ENCODE measurements around the gene FBXL15.

FBXL15 gene

DNA sequence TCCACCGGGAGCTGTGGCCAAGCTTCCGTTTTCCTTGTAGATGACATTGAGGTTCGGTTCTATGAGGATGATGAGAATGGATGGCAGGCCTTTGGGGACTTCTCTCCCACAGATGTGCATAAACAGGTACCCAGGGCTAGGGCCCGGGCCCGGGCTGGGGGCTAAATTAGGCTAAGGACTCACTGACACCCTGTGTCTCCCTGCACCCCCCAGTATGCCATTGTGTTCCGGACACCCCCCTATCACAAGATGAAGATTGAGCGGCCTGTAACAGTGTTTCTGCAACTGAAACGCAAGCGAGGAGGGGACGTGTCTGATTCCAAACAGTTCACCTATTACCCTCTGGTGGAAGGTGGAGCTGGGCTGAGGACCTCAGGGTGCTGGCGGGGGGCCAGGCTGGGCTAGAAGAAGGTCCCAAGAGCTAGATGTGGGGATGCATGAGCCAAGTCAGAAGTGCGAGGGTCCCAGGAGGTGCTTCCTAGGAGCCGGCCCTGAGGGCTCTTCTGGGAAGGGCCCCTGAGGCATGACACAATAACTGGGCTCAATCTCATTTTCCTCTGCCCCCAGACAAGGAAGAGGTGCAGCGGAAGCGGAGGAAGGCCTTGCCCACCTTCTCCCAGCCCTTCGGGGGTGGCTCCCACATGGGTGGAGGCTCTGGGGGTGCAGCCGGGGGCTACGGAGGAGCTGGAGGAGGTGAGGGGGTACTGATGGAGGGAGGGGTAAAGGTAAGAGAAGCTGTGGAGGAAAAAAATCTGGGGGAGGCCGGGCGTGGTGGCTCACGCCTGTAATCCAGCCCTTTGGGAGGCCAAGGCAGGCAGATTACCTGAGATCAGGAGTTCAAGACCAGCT, 22.2 kb upstream of the FBXL15 start:
- DNase-seq = no peak

DNA sequence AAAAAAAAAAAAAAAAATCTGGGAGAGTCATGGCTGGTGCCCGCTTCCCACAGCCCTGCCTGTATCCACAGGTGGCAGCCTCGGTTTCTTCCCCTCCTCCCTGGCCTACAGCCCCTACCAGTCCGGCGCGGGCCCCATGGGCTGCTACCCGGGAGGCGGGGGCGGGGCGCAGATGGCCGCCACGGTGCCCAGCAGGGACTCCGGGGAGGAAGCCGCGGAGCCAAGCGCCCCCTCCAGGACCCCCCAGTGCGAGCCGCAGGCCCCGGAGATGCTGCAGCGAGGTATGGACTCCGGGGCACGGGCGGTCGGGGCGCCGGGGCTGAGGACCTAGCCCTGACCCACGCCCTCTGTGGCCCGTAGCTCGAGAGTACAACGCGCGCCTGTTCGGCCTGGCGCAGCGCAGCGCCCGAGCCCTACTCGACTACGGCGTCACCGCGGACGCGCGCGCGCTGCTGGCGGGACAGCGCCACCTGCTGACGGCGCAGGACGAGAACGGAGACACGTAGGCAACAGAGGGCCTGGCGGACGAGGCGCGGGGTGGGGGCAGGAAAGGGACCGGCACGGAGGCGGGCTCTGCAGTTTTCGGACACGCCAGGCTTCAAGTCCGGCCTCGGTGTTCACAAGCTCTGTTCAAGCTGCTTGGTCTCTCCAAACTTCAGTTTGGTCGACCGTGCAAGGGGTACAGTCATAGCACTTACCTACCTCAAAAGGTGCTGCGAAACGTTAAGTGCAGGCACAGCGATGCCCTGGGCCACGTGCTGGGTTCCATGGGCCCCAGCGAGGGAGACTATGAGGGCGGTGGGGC, 21.2 kb upstream of the FBXL15 start:
- no peak for DNase-seq

DNA sequence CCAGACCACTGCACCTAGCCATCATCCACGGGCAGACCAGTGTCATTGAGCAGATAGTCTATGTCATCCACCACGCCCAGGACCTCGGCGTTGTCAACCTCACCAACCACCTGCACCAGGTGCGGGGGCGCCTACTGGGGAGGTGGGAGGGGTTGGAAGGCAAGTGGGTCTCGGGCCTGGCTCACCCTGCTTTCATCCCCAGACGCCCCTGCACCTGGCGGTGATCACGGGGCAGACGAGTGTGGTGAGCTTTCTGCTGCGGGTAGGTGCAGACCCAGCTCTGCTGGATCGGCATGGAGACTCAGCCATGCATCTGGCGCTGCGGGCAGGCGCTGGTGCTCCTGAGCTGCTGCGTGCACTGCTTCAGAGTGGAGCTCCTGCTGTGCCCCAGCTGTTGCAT, 20.6 kb upstream of the FBXL15 start:
- no peak for DNase-seq

DNA sequence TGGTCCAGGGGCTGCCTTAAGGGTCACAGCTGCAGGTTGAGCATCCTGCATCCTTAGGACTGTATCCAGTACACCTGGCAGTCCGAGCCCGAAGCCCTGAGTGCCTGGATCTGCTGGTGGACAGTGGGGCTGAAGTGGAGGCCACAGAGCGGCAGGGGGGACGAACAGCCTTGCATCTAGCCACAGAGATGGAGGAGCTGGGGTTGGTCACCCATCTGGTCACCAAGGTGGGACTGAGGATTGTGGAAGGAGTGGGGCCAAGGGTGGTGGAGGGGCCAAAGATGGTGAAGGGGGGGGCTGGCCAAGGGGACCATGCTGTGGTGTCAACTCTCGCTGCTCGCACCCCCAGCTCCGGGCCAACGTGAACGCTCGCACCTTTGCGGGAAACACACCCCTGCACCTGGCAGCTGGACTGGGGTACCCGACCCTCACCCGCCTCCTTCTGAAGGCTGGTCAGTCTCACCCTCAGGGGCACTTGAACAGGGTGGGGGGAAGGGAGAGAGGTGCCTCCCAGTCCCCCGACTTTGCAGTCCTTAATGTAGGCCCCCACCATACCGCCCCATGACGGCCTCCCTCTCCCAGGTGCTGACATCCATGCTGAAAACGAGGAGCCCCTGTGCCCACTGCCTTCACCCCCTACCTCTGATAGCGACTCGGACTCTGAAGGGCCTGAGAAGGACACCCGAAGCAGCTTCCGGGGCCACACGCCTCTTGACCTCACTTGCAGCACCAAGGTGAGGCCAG, 19.9 kb upstream of the FBXL15 start:
- DNase-seq = no peak

DNA sequence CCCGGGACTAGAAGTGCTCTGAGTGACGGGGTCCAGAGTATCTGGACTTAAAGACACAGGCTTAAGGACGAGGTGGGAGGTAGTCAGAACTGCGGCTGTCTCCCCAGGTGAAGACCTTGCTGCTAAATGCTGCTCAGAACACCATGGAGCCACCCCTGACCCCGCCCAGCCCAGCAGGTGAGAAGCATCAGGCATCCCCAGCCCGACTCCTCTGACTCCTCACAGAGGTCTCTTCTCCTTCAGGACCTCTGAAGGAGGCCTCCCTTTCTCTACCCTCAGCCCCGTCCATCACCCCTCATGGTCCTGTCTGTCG, 19.3 kb upstream of the FBXL15 start:
- no peak for DNase-seq

DNA sequence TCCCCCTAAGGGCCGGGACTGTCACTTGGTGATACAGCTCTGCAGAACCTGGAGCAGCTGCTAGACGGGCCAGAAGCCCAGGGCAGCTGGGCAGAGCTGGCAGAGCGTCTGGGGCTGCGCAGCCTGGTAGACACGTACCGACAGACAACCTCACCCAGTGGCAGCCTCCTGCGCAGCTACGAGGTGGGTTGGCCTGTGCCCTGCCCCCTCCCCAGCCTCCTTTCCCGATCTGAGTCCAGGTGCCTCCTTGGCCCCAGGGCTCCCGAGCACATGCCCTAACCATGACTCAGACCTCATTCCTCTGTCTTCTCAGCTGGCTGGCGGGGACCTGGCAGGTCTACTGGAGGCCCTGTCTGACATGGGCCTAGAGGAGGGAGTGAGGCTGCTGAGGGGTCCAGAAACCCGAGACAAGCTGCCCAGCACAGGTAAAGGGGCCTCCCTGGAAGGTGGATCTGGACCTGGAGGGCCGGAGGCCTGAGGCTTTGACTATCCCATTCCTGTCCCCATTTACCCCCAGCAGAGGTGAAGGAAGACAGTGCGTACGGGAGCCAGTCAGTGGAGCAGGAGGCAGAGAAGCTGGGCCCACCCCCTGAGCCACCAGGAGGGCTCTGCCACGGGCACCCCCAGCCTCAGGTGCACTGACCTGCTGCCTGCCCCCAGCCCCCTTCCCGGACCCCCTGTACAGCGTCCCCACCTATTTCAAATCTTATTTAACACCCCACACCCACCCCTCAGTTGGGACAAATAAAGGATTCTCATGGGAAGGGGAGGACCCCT, 18.7 kb upstream of the FBXL15 start:
- no peak for DNase-seq

DNA sequence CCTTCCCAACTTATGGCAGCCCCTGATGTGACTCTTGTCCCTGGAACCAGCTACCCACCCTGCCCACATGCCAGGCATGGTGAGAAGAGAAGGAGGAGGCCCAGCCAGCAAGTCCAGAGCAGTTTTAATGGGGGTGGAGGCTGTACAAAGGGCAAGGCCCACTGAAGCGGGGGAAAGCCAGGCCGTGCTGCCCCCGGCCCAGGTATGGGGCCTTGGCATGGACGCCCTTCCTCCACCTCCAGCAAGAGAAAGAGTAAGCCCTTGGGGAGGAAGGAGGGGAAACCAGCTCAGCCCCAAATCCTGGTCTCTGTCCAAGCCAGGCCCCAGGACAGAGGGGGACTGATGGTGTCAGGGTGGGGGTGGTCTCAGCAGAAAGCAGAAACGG, 18.1 kb upstream of the FBXL15 start:
- DNase-seq = no peak

DNA sequence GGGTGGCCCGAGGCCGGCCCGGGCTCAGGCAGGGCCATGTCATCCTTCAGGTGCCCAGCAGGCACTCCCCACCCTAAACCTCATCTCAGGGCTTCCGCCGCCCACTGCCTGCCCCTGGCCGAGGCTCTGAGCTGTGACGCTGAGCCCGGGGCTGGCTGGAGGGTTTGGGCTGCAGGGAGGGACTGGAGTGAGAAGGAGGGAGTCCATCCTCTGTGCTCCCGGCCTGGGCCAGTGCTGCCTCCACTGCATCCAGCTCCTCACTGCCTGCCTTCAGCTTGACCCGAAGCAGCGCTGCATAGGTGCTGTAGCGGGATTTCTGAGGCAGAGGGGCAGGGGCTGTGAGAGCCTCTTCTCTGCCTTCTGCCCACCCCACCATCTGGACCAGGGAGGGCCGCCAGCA, 17.5 kb upstream of the FBXL15 start:
- no peak for DNase-seq

DNA sequence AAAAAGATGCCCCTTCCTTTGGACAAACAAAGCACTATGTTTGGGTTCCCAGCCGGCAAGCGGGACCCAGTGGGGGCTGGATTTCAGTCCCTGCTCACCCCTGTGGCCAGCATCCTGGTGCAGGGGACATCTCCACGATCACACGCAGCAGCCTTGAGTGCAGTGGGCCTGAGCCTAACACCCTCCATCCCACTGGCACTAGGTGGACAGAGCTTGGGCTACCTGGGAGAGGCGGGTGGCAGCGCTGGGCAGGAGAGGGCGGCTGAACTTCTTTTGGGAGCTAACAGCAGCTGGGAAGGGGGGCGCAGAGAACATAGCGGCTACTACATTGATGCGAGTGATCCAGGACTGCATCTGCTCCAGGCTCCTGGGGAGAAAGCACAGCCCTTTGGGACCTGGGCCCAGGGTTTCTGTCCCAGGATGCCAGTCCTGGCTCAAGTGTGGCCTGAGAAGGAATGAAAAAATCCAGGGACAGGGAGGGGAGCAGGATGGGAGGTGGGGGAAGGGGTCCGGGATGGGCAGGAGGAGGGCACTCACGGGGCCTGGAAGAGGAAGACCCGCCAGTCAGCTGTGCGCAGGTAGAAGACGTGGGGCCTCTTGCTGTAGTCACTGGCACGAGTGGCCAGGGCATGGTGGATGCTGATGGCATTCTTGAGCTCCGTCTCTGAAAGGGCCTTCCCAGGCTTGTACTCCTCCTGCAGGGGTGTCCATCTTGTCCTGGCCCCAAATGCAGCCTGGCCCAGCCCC, 16.1 kb upstream of the FBXL15 start:
- DNase-seq = no peak

DNA sequence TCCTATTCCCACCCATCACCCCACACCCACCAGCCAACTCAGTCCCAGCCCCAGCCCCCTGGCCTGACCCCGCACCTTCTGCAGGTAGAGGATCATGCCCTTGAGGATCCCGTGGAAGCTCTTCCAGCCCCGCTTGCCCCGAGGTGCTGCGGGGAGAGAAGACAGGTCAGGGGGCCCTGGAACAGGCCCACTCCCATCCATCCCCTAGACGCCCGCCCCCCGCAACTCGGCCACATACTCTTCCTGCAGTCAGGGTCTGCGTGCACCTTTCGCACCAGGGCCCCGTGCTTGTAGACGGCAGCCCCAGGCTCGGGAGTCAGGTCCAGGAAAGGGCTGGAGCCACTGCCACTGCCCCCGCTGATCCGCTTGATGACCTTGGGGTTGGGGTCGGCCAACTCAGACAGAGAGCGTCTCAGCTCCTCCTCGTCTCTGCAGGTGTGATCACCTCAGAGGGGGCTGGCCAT, 15.5 kb upstream of the FBXL15 start:
- DNase-seq = no peak

DNA sequence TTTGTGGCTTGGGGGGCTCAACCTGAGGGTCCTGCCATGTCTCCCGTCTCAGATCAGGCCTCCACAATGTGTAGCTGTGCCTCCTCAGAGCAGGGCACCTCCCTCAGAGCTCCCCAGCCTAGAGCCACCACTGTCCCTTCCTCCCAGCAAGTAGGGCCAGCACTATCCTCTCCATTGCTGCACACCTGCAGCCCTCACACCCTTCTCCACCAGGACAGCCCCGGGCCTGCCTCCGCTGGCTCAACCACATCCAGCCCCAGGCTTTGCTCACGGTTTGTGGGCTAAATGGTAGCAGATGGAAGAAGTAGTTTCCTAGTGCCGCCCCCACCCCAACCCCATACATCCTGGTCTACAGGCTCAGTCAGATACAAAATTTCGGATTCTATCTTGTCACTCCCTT, 15.0 kb upstream of the FBXL15 start:
- DNase-seq = no peak

DNA sequence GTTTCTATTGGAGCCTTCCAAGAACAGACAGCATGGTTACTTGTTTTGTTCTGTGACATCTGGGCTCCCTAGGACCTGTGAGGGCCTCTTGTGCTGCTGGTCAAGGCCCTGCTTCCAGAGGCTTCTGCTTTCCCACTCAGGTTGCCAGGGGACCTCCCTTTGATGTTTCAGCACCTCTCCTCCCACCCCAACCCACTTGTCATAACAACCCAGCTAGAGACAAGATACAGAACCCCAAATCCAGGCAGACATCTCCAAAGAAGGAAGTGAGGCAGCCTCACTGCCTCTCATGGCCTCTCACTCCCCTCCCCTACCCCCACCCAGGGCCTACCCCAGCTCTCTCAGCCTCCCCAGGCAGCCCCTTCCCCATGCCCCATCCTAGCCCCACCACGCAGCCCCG, 13.8 kb upstream of the FBXL15 start:
- no peak for DNase-seq

DNA sequence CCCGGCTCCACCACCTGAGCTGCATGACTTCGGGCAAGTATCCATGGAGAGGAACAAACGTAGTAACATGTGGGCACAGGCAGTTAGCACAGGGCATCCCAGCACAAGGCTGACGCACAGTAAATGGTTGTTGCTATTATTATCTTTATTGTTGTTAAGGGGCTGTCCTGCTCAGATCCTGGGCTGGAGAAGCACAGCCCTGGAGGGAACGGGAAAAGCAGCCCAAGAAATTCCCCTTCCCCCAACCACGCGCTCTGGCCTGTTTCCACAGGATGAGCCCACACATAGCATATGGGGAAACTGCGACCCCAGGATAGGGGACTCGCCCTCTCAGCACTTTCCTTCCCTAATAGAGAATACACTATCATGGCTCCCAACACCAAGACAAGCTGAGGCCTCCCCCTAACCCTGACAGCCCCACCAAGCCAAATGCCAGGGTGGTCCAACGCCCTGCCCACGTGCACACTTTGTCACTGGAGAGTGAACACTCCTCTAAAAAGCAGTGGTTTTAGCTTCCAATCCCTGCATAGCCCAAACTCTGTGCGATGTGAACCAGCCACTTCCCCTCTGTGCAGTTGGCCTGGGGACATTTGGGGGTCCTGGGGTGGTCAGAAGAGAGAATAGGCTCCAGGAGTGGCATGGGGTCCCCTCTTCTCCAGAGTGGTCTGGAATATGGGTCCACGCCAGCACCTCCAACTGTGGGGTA, 13.1 kb upstream of the FBXL15 start:
- no peak for DNase-seq

DNA sequence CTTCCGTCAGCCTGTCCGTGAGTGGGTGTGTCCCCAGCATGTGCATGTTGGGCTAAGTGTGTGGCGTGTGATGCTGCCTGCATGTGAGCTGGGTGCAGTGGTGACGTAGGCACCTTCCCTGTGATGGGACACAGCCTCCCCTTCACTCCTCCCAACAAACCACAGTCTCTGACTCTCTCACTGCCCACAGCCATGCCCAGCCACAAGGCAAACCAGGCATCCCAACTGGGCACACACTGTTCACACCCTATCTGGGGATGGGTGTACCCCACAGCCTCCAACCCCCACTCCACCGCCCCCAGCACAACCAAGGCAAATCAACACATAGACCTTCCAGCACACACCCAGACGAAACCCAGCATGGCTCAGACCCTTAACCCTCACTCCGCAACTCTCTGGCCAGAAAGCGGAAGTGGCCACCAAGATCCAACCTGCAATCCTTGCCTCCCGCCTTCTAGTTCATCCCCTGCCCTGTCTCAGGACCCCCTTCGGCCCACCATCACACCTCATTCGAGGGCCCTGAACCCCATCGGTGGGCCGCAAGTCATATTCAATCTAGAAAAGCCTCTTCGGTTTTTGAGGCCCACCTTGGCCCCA, 12.4 kb upstream of the FBXL15 start:
- DNase-seq = no peak

DNA sequence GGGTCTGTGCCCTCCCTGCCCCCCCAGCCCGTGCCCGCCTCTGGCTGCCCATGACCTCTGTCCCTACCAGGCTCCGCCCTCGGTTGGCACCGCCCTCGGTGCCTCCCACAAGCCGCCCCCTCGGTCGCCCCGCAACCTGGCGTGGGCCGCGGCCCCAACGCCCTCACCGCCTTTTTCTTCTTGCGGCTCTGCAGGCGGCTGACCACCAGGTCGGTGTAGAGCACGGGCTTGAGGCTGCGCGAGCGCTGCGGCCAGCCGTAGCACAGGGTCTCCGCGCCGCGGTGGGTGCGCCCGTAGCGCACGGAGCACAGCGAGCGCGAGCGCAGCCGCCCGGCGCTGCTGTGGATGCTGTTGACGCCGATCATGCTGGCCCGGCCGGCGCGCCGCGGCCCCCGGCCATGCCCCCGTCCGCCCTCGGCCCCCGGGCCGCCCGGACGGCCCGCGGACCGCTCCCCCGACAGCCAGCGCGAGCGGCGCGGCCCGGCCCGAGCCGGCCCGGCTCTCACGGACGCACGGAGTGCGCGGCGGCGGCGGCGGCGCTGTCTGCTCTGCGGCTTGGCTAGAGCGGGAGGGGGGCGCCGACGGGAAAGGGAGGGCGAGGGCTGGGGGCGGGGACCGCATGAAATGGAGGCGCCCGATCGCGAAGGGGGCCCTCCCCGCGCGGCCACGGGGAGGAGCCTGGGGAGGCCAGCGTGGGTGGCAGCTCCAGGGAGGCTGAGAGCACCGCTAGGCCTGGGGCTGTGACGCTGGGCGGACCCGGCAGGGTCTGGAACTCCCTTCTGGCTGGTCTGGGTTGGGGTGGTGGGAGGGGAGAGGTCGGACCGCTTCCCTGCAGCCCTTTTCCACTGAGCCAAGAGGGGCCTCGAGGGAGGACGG, 11.7 kb upstream of the FBXL15 start:
- no peak for DNase-seq

DNA sequence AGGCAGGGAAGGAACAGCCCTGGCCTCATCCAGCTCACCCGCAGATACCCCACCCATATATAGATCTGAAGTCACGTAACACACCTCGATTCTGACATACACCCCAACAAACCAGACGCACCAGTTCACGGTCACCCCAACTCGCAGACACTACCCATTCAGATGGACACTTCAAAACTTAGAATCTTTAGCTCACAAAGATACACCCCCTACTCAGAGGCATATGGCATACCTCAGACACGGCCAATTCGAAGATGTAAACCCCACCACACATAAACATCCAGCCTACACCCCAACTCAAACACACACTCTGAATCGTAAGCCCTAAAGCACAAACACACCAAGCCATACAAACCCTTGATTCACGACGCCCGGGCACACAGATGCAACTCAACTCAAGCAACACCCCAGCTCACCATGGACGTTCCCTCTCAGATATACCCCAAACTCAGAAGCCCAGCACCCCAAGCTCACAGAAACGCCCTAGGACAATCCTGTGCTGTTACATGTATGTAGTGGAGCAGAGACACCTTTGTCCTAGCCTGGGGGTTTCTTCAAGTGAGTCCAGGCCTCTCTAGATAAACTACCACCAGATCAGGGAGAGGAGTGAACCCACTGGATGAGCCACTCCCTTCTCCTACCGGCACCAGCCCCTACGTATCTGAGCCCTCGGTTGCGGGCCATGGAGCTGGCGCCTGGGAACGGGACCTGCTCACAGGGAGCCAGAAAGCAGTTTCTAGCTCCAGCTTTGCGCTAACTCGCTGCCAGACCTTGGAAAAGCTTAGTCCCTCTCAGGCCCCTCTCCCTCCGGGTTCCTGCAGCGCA, 10.8 kb upstream of the FBXL15 start:
- no peak for DNase-seq

DNA sequence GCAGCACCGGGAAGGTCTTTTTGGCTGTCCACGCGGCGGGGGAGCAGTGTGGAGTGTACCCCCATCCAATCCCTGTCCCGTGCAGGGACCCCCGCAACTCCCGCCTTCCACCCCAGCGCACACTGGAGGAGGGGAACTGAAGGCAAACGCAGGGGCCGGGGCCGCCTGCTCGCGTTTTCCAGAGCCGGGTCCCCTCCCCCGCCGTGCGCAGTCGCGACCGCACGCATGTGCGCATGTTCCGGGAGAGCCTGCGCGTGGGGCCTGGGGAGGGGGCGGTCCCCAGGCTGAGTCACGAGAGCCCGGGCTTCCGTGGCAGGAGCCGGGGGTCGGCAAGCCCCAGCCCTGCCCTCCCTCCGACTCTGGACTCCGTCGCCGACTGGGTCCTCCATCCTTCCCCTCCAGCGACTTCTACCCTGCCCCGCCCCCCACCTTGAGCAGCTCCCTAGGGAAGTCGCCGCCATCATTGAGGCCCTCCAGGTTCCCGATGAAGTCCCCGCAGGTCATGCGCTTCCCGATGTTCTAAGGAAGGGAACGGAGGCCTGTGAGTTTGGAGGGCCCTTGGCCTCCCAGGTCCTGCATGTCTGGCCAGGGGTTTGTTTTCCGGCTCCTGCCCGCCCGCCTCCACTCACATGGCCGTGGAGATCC, 10.1 kb upstream of the FBXL15 start:
- DNase-seq = no peak

All from SIG-M5 (cell line).